HuH-7.5 (cell line): Measurements from ENCODE around the gene CAAP1.
"Not testable (repeated sequence)": the region's sequence is repeated elsewhere in the genome, so short reads cannot be mapped to it uniquely, and the experiment has no call there.

Source experiments
- DNase-seq: peaks from one replicate; pipeline ENCODE4 v3.0.0; 2011; ENCODE audit warnings: low spot score

The CAAP1 gene, protein sequence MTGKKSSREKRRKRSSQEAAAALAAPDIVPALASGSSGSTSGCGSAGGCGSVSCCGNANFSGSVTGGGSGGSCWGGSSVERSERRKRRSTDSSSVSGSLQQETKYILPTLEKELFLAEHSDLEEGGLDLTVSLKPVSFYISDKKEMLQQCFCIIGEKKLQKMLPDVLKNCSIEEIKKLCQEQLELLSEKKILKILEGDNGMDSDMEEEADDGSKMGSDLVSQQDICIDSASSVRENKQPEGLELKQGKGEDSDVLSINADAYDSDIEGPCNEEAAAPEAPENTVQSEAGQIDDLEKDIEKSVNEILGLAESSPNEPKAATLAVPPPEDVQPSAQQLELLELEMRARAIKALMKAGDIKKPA

DNA sequence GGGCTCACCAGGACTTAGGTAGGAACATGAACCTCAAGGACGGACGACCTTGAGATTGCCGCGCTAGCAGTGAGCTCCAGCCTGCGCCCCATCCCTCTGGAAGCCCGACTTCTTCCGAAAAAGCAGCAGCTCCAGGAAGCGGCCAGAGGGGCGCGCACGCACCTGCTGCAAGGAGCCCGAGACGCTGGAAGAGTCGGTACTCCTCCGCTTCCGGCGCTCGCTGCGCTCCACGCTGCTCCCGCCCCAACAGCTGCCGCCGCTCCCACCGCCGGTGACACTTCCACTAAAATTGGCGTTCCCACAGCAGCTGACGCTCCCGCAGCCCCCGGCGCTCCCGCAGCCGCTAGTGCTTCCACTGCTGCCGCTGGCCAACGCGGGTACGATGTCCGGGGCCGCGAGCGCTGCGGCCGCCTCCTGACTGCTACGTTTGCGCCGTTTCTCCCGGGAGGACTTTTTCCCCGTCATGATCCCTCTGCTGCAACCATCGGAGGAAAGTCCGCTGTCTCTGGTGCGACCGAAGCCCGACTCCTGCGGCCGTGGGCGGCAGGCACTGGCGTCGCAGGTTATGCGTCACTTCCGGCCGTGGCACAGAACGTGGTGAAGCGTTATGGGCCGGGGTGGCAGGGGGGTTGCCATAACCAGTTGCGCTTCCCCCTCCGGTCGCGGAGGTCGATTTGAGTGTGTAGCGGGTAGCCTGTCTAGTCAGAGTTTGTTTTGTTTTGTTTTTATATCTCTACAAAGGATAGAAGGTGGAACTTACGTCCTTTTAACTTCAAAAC lies at the start of gene CAAP1:
TSS of gene CAAP1 (minus strand) at position 552 of the 779 bp plus-strand sequence. CDS start at position 465, 87 bp downstream.
- peak; percentile 61 for DNase-seq

DNA sequence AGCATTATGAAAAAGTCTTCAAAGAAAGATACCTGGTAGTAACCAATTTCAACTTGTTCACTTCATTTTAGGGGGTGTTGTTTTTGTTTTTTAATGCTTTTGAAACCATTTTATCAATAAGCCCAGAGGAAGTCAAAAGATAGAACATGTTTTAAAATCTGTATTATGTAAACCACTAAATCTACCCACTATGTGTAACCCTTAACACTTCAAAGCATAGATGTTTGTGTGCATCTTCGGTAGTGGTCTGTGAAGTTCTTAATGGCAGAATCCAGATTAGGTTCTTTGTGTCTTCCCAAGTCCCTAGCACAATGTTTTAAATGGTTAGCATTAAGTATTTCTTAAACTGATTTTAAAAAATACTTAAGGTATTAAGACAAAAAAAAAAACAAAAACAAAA lies 48.2 kb upstream of the CAAP1 start:
- DNase-seq, result no peak

DNA sequence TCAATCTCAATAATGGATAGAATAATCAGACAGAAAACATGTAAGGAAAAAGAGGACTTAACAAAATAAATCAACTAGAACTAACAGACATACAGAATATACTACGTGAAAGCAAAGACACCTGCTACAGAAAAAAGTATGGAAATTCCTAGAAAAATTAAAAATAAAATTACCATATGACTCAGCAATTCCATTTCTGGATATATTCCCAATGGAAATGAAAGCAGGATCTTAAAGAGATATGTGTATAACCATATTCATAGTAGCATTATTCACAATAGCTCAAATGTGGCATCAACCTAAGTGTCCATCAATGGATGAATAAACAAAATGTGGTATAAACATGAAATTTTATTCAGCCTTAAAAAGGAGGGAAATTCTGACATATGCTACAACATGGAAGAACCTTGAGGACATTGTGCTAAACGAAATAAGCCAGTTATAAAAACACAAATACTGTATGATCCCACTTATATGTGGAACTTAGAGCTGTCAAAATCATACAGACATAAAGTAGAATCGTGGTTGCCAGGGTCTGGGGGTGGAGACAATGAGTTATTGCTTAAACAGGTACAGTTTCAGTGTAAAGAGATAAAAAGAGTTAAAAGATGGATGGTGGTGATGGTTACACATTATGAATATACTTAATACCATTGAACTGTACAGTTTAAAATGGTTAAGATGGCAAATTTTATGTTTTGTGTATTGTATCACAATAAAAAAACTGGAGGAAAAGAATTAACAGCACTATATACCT lies 47.5 kb upstream of the CAAP1 start:
- DNase-seq, result no peak

DNA sequence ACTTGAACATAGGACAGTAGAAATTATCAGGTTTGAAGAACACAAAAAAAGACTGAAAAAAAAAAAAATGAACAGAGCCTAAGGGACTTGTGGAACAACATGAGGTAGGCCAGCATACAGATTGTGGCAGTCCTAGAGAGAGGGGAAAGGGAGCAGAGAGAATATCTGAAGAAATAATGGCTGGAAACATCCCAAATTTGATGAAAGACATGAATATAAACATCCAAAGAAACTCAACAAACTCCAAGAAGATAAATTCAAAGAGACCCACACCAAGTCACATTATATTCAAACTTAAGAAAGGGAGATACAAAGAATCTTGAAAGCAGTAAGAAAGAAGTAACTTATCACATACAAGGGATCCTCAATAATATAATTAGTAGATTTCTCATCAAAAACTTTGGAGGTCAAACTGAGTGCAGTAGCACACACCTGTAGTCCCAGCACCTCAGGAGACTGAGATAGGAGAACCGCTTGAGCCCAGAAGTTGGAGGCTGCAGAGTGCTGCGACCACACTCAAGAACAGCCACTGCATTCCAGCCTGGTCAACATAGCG lies 45.3 kb upstream of the CAAP1 start:
- no peak for DNase-seq

DNA sequence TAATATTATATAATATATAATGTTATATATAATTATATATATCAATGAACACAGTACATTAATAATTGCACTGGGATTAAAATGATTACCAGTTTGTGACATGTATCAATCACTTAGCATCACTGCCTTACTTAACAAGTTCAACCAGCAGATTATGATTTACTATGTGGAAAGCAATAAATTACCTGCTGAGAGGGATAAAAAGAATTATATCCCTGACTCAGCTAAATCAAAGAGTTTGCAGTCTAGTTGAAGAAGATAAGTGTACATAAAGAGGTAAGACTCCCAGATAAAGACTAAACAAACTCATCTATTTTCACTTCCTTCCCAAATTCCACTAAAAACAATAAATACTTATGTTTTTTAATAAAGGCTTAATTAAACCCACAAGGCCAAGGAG lies 43.2 kb upstream of the CAAP1 start:
- DNase-seq, result no peak

DNA sequence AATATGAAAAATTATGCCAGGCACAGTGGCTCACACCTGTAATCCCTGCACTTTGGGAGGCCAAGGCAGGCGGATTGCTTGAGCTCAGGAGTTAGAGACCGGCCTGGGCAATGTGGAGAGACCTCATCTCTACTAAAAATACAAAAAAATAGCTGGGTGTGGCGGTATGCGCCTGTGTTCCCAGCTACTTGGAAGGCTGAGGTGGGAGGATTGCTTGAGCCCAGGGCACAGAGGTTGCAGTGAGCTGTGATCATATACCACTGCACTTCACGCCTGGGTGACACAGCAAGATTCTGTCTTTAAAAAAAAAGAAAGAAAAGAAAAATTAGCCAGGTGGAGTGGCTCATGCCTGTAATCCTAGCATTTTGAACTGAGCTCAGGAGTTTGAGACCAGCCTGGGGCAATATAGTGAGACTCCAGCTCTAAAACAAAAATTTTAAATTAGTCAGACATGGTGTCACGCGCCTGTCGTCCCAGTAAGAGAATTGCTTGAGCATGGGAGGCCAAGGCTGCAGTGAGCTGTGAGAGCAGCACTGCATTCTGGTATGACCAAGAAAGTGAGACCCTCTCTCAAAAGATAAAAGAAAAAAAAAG lies 36.4 kb upstream of the CAAP1 start:
- DNase-seq, result no peak

DNA sequence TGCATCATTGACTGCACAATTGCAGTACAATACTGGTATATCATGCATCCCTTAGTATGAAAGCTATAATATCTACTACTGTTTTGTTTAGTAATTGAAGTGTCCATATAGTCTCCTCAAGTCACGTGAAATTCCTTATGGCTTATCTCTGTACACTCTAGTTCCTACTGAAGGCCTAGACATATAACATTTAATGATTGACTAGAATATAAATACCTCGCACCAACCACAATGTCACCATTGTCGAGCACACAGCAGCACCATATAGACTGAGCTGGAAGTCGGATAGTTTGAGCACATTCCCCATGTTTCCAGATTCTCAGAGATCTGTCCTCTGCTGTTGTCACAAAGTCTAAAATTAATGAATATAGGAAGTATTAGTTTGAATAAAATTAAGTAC lies 33.0 kb upstream of the CAAP1 start:
- DNase-seq, result no peak

DNA sequence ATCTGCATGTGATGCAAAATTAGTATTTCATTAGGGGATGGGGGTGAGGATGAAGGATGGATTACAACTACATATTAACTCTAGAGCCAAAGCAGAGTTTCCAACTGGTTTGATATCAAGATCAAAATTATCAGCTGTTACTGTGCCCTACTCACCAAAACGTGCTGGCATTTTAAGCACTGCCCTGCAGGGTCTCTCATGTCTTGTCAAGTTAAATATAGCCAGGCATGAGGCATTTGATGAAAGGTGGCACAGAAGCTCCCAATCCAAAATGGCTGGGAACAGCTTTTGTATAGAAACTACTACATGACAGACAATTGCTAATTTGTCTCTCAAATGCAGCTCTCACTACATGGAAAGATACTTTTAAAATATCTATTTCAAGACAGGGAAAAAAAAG lies 27.1 kb upstream of the CAAP1 start:
- DNase-seq, result no peak

DNA sequence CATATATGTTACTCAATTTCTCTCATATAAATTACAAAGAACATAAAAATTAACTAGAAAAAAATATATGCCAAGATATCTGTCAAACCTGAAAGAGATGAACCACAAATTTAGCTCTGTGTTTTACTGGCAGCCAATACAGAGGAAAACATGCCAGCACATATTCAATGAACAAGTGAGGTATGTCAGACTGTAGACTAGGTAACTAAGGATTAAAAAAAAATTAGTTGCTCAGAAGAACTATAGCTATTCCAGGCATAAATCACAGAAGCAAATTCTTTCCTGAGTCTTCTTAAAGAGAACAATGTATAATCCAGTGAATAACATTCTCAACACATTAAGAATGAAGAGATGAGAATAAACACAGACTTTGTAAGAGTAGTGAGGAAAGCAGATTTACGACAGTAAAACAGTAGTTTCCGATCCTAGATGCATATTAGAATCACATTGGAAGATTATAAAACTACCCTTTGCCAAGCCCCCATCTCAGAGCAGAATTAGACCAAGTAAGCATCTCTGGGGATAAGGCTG lies 20.6 kb upstream of the CAAP1 start:
- no peak for DNase-seq

DNA sequence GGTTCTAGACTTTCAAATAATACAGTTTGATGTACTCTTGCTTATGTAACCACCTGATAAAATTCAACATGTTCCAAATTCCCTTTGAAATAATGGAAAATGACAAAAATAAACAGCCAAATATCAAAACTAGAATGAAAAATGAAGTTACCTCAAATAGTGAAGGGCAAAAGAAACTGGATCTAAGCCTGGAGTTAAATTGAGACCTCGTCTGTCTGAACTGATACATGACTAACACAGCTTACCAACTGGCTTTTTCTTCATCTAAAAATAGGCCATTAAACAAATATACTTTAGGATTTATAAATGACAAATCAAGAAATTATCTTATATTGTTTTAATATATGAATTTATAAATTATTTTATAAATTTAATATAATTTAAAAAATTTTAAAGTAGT lies 12.1 kb upstream of the CAAP1 start:
- DNase-seq, result no peak

DNA sequence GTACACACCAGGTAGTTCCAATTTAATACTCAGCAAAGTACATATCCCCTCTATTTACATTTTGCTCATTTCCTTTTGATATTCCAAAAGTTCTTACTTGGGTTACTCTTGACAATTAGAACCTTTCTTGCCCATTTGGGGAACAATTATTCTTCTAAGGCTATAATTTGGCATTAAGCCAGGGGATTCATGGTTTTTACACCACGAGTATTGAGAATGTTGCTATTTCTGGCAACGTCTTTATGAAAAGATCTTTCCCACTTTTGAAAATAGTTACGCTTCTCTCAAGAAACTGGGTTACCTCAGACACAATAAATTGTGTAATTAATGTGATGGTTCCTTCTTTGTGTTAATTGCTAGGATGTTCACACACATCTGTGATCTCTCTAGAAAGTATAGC lies 11.5 kb upstream of the CAAP1 start:
- DNase-seq, result no peak

DNA sequence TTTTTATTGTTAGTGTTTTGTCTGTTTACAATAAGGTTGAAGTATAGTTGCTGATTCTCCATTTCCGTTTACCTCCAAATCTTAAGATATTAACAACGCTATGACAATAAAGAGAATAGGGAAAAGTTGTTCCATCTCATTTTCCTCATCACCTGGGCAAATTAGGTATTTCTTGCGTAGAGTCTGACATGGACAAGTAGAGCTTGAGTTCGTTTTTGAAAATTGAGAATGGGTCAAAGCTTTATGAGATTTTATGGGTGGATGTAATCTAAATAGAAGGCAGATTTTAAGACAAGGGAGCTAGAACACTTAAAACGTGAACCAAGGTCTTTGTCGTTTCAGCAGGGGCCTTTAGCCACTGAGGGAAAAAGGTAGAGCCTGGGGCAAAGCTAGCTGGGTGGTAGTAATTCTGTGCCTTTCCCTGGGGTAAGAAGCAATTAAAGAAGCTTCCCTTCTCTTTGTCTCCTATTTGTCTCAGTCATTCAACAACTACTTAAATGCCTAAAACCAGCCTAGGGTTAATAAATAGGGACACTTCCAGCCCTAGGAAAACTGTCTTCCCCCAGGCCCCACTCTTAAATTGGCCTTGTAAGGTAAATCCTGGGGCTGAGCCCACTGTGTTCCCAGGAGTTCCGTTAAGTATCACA lies 551 bp upstream of the CAAP1 start:
- DNase-seq, result no peak

DNA sequence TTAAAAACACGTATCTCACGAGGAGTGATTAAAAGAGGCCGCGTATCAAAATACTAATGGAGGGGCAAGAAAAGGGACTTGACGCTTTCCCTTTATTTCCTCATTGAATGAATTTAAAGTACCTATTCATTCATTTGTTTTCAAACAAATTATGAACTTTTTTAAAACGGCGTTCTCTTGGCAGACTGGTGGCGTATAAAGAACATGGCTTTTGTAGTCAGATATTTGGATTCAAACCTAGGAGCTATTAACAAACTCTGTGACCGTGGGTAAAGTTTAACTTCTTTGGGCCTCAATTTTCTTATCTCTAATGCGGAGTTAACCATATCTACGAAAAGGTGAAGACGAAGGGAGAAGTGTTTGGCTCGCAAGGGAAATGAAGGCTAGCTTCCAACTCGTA lies 876 bp downstream of the CAAP1 start:
- DNase-seq, result no peak

DNA sequence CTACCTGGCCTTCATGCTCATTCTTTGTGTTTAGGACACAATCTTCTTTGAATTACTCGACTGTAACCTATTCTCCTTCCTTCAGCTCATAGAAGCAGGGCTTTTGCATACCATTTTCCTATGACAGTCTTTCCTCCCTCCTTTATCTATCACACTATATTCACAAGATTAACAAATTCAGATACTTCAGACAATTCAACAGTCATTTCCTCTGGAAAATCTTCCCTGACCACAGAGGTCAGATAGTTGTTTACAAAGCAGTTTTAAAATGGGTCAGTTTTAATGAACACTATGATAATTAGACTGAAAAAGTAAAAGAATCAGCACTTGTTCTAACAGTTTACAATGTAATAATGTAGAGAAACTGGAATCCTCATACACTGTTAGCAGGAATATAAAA lies 4.3 kb downstream of the CAAP1 start:
- DNase-seq, result no peak

DNA sequence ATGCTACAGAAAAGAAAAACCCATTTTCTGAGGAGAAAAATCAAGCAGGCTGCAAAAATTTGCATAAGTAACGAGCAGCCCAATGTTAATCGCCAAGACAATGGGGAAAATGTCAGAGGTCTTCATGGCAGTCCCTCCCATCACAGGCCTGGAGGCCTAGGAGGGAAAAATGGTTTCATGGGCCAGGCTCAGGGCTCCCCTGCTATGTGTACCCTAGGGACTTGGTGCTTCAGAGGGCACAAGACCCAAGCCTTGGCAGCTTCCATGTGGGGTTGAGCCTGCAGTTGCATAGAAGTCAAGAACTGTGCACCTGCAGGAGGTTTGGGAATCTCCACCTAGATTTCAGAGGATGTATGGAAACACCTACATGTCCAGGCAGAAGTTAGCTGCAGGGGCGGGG lies 10.4 kb downstream of the CAAP1 start:
- no peak for DNase-seq

DNA sequence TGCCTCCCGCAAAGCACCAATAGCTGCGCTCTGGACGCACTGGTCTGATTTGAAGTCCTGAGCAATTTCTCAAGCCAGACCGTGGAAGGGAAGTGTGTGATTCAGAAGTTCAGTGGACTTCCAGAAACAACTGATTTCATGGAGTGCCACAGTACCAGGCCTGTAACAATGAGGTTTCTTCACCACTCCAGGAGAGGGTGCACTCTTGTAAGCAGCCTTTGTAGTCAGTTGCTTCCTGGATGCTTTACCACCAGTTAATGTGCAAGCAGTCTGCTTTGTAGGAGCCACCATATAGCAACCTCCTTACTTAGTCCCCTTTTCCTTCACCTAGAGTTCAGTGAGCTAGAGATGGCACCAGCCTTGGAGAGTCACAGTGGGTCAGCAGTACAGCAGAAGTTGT lies 12.3 kb downstream of the CAAP1 start:
- DNase-seq, result no peak

DNA sequence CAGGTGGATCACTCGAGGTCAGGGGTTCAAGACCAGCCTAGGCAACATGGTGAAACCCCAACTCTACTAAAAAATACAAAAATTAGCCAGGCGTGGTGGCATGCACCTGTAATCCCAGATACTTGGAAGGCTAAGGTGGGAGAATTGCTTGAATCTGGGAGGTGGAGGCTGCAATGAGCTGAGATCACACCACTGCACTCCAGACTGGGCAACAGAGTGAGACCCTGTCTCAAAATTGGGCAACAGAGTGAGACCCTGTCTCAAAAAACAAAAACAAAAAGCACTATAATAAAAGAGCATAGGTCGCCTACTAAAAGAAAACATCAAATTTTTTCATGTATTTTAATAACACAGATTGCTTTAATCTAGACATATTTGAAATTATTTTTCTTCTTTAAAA lies 17.4 kb downstream of the CAAP1 start:
- DNase-seq, result not testable (repeated sequence)

DNA sequence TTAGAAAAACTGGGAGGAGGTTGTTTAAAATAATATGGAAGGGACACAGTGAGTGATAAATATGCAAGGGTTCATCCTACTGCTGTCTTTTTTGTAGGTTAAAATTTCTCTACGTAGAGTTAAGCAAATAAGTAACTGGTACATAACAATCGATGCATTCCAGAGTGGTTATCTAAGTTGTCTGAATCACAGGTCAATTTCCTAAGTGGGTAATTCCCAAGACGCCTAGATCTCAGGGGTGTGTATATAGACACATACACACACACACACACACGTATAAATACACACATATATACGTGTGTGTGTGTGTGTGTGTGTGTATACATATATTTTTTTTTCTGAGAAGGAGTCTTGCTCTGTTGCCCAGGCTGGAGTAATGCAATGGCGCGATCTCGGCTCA lies 22.3 kb downstream of the CAAP1 start:
- DNase-seq, result no peak

DNA sequence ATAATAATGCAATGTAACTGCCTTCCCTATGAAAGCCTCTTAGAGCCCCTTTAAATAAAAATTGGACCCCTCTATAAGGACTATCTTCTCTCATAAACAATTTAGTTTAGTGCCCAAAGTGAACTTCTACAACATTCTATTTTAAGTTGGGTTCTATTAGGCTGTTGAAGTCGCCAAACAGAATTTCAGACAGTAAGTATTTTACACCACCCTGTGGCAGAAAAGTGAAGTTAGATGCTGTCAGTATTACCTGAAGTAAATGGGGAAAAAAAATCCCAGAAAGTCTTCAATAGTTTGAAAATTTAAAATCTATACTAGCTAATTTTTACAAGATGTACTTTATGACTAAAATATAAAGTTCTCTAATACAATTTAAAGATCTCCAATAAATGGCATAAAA lies 29.5 kb downstream of the CAAP1 start:
- no peak for DNase-seq

DNA sequence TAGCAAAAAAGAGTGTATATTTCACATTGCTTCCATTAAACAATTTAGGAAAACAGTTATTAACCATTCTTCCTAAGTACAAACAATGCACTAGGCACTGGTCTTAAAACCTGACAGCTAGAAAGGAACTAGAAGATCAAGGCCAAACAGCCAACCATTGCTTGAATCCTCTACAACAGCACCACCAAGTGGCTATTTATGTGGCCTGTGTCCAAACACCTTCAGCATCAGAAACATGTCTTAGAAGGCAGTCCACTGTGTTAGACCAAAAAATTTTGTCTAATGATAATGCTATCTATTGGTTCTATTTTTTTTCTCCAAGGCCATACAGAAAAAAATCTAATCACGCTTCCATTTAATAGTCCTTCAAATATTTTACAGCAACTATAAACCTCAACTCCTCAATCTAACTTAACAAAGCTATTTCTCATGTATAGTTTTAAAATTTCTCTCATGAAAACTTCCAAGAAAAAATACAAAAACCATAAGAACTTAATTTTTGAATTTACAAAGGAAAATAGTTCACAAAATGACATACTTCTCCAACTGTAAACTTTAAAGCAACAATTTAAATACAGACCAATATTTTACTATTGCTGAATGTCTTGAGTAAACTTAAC lies 36.1 kb downstream of the CAAP1 start:
- DNase-seq, result no peak

DNA sequence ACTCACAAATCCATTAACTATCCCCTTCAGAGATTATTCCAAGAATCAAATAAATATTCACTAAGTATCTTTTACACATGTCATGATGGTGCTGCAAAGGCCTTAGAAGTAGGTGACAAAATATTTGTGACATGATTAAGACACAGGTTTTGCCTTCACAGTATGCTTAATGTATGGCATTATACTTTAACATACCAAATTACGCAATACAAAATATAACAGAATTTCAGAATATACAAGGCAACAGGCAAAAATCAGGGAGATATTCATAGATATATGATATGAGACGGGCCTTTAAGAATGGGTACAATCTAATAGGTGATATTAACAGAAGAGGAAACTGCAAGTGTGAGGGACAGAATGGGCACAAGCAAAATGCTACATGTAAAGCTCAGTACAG lies 41.6 kb downstream of the CAAP1 start:
- DNase-seq, result no peak
